SHP77 (cell line): ENCODE data around the gene UMODL1.
A peak's percentile ranks its signal among the peaks of the same experiment; 100 is the strongest.
"Not testable (repeated sequence)": the region's sequence is repeated elsewhere in the genome, so short reads cannot be mapped to it uniquely, and the experiment has no call there.

ENCODE experiments used
- DNase-seq, 2 experiments: peaks; one replicate each; lab custom pipeline; 2025; lab: John Stamatoyannopoulos, UW

UMODL1 gene

DNA sequence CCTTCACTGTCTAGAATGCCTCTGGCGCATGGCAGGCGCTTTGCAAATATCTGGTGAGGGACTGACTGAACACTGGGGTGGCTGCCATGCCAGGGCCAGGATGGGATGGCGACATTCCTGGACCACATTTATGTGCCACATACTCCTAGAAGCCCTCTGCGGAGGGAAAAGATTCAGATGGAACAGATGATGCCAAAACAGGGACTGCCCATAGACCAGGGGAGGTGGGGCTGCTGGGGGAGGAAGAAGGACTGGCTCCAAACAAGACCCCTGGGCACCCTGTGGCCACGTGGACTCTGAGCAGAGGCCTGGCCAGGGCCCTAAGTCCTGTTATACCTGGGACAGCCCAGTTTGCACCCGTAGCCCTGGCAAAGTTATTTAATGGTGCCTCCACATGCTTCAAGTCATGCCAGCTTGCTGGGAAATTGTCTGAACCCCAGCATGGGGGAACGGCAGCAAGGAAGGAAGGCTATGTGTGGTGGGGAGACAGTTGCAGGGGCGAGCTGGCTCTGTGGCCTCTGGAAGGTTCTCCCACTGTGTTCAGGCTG is 44.1 kb downstream of the UMODL1 start:
- no peak for DNase-seq

GRCh38 chr21:42116551-42116950 is 45.4 kb downstream of the UMODL1 start:
- DNase-seq, result not testable (repeated sequence)

GRCh38 chr21:42117229-42117966 is 46.3 kb downstream of the UMODL1 start:
- DNase-seq, result peak; percentile 55 to 62

DNA sequence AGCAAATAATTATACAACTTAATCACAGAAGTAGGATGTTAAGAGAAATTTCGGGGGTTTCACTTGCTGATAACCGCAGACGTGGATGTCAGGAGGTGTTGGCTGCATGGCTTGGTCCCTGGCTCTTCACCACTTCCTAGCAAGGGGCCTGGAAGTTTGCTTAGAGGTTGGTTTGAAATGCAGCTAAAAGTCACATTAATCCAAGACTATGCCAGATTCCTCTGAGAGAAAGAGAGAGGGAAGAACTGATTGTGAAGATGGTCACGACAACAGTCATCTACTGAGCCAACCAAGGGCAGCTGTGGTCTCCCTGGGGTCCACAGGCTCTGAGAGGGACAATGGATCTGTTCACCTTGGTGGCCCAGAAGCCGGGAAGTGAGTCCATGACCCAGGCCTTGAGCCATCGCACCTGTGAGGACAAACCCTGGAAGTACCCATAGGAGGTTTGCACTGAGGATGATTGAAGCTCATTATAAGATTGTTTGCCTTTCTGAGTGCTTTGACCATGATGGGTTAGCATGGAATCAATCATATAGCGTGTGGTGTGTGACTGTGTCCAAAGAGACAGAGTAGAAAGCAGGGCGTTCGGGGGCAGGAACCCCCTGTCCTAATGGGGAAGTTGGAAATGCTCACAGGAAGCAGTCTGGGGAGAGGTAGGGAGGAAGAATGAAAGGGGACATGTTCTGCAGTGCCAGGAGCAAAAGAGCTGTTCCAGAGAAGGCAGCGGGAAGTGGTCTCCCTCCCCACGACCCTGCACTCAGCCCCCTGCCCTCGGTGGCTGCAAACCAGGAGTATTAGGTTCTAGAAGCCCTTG is 47.1 kb downstream of the UMODL1 start:
- no peak for DNase-seq

DNA sequence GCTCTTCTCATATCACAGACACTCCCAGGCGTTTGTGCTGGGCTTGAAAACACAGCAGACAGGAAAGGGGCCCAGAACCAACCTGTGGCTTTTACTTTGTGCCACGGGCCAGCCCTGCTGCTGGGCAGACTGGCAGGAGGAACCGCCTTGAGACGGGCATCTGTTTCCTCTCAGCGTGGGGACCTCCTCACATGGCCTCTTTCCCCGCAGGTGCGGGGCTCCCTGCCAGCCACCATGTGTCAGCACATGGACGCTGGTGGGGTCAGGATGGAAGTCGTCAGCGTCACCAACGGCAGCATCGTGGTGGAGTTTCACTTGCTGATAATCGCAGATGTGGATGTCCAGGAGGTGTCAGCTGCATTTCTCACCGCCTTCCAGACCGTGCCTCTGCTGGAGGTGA is 47.8 kb downstream of the UMODL1 start:
- peak; percentile 53 to 54 for DNase-seq

DNA sequence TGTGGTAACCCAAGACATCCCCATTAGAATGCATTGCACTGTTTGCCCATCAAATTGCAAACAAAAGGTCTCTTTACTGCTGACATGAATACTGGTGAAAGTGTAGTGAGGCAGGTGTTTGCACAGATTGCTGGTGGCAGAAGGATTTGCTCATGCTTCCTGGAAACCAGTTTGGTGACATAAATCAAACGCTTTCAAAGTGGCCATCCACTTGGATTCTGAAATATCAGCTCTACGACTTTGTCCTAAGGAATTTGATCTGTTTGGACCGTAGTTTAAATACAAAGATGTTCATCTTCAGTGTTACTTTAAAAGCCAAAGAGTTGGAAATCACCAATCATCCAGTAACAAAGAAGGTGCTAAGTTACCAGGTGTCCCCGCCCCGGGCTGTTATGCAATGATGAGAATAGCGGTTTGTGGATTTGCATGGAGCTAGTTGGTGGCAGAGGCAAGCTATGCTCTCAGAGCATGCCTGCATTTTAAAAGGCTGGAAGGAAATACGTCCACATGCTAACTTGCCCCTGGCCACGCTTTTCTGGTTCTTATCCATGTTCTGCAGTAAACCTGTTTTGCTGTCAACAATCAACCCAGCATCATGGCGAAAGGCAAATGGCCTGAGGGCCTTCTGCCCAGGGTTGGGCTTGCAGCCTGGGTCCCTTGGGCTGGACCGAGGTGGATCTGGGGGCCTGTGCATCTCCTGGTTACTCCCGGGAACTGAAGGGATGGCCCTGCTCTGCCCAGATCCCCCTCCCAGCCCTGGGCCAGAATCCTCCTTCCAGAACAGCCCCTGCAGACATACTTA is 49.2 kb downstream of the UMODL1 start:
- peak; percentile 88 to 90 for DNase-seq

DNA sequence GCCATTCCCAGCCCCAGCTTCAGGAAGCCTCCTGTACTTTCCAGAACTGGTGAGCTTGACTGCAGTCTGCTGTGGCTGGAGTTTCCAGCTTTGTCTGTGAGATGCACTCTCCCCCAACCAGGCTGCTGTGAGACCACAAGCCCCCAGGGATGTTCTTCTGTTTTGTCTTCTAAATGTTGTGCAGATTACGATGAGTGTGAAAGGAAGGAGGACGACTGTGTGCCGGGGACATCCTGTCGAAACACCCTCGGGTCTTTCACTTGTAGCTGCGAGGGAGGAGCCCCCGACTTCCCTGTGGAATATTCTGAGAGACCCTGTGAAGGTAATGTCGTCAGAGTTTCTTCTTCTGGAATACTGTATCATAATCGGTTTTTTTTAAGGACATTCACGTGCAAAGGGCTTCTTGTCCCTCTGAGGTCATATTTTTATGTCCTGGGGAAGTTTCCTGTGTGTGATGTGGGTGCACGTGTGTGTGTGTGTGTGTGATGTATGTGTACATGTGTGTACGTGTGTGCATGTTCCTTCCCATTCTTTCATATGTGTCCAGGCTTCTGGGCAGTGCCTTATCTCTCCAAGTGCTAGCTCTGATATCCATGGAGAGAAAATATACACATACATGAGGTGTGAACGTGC is 49.9 kb downstream of the UMODL1 start:
- no peak for DNase-seq

GRCh38 chr21:42121794-42122193 is 50.7 kb downstream of the UMODL1 start:
- no peak for DNase-seq

DNA sequence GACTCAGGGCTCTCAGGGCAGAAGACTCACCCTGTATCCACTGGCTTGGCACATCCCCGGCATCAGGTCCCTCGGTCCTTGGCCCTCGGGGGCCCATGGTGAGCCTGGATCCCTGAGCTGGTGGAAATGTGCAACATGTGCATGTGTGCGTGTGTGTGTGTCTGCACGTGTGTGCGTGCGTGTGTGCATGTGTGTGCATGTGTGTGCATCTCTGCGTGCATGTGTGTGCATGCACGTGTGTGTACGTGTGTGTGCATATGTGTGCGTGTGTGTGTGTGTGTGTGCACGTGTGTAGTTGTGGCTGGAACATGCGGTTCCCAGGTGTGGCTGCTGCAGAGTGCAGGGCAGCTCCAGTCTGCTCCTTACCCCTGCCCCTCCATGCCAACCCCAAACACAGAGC is 51.3 kb downstream of the UMODL1 start:
- no peak for DNase-seq

DNA sequence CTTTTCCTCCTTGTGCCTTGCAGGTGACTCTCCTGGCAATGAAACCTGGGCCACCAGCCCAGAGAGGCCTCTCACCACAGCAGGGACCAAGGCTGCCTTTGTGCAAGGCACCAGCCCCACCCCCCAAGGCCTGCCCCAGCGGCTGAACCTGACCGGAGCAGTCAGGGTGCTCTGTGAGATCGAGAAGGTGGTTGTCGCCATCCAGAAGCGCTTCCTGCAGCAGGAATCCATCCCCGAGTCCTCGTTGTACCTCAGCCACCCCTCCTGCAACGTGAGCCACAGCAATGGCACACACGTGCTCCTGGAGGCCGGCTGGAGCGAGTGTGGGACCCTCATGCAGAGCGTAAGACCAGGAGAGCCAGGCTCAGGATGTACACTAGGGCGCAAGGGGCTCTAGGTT is 51.7 kb downstream of the UMODL1 start:
- DNase-seq, result no peak

DNA sequence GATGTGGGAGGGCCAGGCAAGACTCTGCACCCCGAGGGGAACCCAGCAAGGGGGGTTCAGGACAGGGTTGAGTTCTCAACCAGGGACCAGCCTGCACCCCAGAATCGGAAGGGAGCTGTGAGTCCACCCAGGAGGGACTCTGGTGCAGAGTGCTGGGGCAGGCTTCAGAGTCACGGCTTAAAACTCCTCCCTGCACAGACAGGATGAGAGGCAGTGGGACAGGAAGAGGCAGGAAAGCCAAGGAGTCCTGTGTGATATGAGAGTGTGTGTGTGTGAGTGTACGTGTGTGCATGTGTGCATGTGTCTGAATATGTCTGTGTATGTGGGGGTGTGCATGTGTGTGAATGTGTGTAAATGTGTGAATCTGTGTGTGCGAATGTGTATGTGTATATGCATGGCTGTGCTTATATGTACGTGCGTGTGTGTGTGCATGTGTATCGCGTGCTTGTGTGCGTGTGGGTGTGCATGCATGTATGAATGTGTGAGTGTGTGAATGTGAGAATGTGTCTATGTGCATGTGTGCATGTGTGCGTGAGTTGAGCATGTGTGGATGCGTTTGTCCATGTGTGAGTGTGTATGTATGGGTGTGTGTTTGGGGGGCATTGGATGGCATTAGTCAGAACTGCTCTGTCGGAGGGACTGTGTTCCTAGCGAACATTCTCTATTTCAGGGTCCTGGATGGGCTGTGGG is 52.2 kb downstream of the UMODL1 start:
- DNase-seq, result no peak

DNA sequence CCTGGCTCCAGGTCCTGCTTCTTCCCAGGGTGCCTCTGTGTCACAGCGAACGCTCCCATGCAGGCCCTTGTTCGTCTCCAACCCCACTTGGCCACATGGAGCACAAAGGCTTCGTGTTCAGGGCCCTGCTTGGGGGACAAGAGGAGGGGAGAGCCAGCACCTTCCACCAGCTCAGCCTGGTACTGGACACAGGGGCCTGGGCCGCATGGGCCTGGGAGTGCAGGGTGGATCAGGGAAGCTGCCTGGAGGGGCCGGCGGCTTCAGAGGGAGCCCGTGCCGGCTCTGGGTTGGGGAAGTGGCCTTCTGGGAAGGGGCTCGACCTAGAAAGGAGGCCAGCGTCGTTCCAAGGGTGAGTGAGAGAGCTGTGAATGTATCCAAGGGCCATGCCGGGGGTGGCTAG is 53.0 kb downstream of the UMODL1 start:
- no peak for DNase-seq

GRCh38 chr21:42124826-42125570 is 53.9 kb downstream of the UMODL1 start:
- no peak for DNase-seq

- peak; percentile 87 to 92 for DNase-seq
Observed at GRCh38 chr21:42125571-42126544, 54.7 kb downstream of the UMODL1 start.

DNA sequence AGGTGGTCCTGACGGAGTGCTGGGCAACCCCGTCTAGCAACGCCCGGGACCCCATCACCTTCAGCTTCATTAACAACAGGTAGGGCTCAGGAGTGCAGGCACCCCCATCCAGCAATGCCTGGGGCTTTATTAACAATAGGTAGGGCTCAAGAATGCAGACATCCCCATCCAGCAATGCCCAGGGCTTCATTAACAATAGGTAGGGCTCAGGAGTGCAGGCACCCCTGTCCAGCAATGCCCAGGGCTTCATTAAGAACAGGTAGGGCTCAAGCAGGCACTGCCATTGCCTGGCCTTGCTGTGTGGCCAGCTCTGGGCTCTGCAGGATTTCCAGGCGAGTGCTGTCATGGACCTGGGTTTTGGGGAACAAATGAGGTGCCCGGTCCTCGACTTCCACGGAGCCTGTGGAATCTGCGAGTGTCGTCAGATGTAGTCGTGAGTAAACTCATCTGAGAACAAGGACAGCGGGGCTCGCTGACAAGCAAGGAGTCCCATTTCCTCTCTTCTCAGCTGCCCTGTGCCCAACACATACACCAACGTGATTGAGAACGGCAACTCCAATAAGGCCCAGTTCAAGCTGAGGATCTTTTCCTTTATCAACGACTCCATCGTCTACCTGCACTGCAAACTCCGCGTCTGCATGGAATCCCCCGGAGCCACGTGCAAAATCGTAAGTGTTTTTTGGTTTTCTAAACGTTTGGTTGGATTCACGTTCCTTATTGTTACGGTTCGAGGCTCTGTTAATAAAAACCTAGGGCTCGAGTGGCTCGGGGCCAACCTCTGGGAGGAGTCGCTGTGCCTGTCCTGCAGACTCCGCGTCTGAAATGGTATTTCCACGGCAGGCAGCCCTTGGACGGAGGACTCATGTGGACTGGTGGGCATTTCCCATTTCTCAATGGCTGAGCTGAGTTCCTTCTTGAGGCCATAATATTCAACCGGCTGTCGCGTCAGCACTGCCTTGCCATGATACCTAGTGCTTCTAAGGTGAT is 56.3 kb downstream of the UMODL1 start:
- DNase-seq, result no peak

GRCh38 chr21:42129300-42130266 is 58.5 kb downstream of the UMODL1 start:
- no peak for DNase-seq

DNA sequence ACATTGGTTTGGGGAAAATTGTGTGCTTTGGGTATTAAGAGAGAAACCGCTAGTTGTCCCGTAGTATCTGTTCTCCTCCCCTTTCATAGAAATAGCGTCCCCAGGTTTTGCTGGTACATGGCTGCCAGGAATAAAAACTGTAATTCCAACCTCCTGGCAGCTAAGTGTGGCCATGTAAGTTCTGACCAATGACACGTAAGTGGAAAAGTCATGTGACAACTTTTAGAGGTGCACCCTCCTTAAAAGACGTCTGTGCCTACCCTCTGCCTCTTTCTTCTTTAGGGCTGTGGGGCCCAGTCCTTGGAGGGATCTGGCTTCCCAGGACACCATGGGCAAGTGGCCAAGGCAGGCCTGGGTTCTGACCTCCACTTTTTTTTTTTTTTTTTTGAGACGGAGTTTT is 59.3 kb downstream of the UMODL1 start:
- no peak for DNase-seq
